B cell (primary cell): ENCODE results near the gene MYCBPAP. TPM values are rescaled to one million over a fixed set of nuclear protein-coding genes. Genes with fewer than 3 reads are reported as not detected.
A peak's percentile ranks its signal among the peaks of the same experiment; 100 is the strongest.

Experiments
- ATAC-seq: fragments of 200-7000 bp; cut with Tn5 transposase; one replicate; pipeline ENCODE4 v1.10.0; 2021; ENCODE audit warnings: low read depth, mild to moderate bottlenecking, moderate number of reproducible peaks, moderate library complexity
- CTCF ChIA-PET: fragments of 350-600 bp; sonication (Branson Sonifier 250); formaldehyde crosslinking; loops from one replicate; lab custom pipeline; 2021; ENCODE audit warnings: antibody characterized with exemption, inconsistent platforms; lab: Charles Lee
- POLR2A ChIA-PET: fragments of 350-600 bp; sonication (Branson Sonifier 250); formaldehyde crosslinking; loops from one replicate; lab custom pipeline; 2021; ENCODE audit warnings: antibody characterized with exemption; lab: Charles Lee
- DNase-seq: peaks from one replicate; pipeline ENCODE4 v3.0.0; 2013
- H2AFZ ChIP-seq: 2 replicates; pipeline ENCODE4 v1.6.1; 2012; ENCODE audit warnings: mild to moderate bottlenecking, low read depth, low read length; ENCODE audit not compliant: insufficient read depth, poor library complexity, severe bottlenecking
- H3K27ac ChIP-seq, 2 donors: 1 replicate in 1 of 2; 2 replicates in 1 of 2; pipeline ENCODE4 v1.5.1; 2012 to 2013; ENCODE audit warnings: low read length in 2 of 2, mild to moderate bottlenecking in 2 of 2, moderate library complexity in 1 of 2
- H3K27me3 ChIP-seq, 4 experiments: fragments of 200-600 bp in 1 of 4; sonication (generic) in 1 of 4; replicated peaks in 1 of 4; 1 replicate in 2 of 4; 2 replicates in 2 of 4; pipeline versions ENCODE4 v1.6.1 to v1.7.0; 2013 to 2016; ENCODE audit warnings: low read length in 3 of 4, mild to moderate bottlenecking in 2 of 4, mixed read lengths in 1 of 4, moderate library complexity in 1 of 4; ENCODE audit not compliant: insufficient read depth in 4 of 4, control insufficient read depth in 3 of 4; ENCODE audit errors: control extremely low read depth in 1 of 4
- H3K36me3 ChIP-seq, 2 experiments: replicated peaks in 1 of 2; 1 replicate in 1 of 2; 2 replicates in 1 of 2; pipeline versions ENCODE4 v1.6.1 to v1.7.1; 2013; ENCODE audit warnings: low read length in 1 of 2; ENCODE audit not compliant: insufficient read depth in 2 of 2, control insufficient read depth in 1 of 2; ENCODE audit errors: control extremely low read depth in 1 of 2, extremely low read depth in 1 of 2
- H3K4me1 ChIP-seq, 2 donors: fragments of 200-600 bp in 1 of 2; sonication (generic) in 1 of 2; 1 replicate in 1 of 2; 2 replicates in 1 of 2; pipeline versions ENCODE4 v1.5.1 to v1.6.1; 2013 to 2017; ENCODE audit warnings: low read length in 2 of 2; ENCODE audit not compliant: control insufficient read depth in 2 of 2, insufficient read depth in 2 of 2
- H3K4me2 ChIP-seq: replicated peaks from 2 replicates; pipeline ENCODE3; 2012; ENCODE audit warnings: mild to moderate bottlenecking, low read depth, low read length; ENCODE audit not compliant: poor library complexity, severe bottlenecking
- H3K4me3 ChIP-seq, 5 experiments: fragments of 200-600 bp in 1 of 5; sonication (generic) in 1 of 5; 1 replicate in 3 of 5; 2 replicates in 2 of 5; pipeline versions ENCODE4 v1.5.1 to v1.7.0; 2011 to 2016; ENCODE audit warnings: low read length in 4 of 5, mild to moderate bottlenecking in 4 of 5, low read depth in 2 of 5, control low read depth in 1 of 5, moderate library complexity in 1 of 5; ENCODE audit not compliant: insufficient read depth in 1 of 5; ENCODE audit errors: control extremely low read depth in 1 of 5, extremely low read depth in 1 of 5
- H3K79me2 ChIP-seq: fragments of 200-600 bp; sonication (generic); one replicate; pipeline ENCODE4 v1.6.0; 2016; ENCODE audit warnings: low read length; ENCODE audit not compliant: control insufficient read depth, insufficient read depth
- H3K9ac ChIP-seq: fragments of 200-600 bp; sonication (generic); 2 replicates; pipeline ENCODE4 v1.6.1; 2017; ENCODE audit warnings: mild to moderate bottlenecking, low read length, moderate library complexity
- H3K9me3 ChIP-seq, 3 donors: one replicate each; pipeline versions ENCODE4 v1.6.1 to v1.7.1; 2013; ENCODE audit warnings: low read length in 2 of 3; ENCODE audit not compliant: control insufficient read depth in 2 of 3, insufficient read depth in 1 of 3; ENCODE audit errors: control extremely low read depth in 1 of 3
- H4K20me1 ChIP-seq: 2 replicates; pipeline ENCODE4 v1.6.0; 2012; ENCODE audit warnings: mild to moderate bottlenecking, low read length; ENCODE audit not compliant: insufficient read depth, control insufficient read depth, poor library complexity, severe bottlenecking
- H3K27ac Mint-ChIP-seq: one replicate; pipeline ENCODE4 v1.8.0; 2021; ENCODE audit warnings: mixed read lengths
- H3K27me3 Mint-ChIP-seq: one replicate; pipeline ENCODE4 v1.8.0; 2021; ENCODE audit warnings: mixed read lengths
- H3K4me1 Mint-ChIP-seq: one replicate; pipeline ENCODE4 v1.8.0; 2021; ENCODE audit warnings: mixed read lengths
- H3K4me3 Mint-ChIP-seq: one replicate; pipeline ENCODE4 v1.8.0; 2021; ENCODE audit warnings: mixed read lengths
- H3K9me3 Mint-ChIP-seq: one replicate; pipeline ENCODE4 v1.8.0; 2022; ENCODE audit warnings: mixed read lengths; ENCODE audit not compliant: insufficient read depth
- EZH2 ChIP-seq: IDR thresholded peaks from 2 replicates; pipeline ENCODE4 v1.6.1; 2012; ENCODE audit warnings: borderline replicate concordance, low read depth, mild to moderate bottlenecking, moderate library complexity, low read length; ENCODE audit not compliant: insufficient read depth, poor library complexity, severe bottlenecking
- WGBS: methylation state at CpG from one replicate; pipeline ENCODE4 v1.1.5; 2013; ENCODE audit warnings: missing lambda C conversion rate; ENCODE audit not compliant: insufficient coverage; 5-methylcytosine and 5-hydroxymethylcytosine counted together
- intact Hi-C: fragments of 100-400 bp; cut with micrococcal nuclease; formaldehyde crosslinking; loops from one replicate; pipeline ENCODE4 v1.10.0; 2022
- polyA plus RNA-seq: library from polyadenylated mRNA; depleted of rRNA; stranded (reverse); fragments of >200 nt; gene quantifications from 2 replicates; pipeline ENCODE4 v1.2.3, GENCODE V29; 2012
- total RNA-seq, 2 donors: library from RNA; stranded (reverse); fragments of 120-200 nt in 1 of 2; gene quantifications; 1 replicate in 1 of 2; 2 replicates in 1 of 2; pipeline versions ENCODE4 v1.2.3 to v1.2.4, GENCODE V29; 2013 to 2022
- TF ChIP-seq, protein P1 (sequence below): fragments of 200-600 bp; IDR thresholded peaks from one replicate; pipeline ENCODE4 v1.8.0; 2022; ENCODE audit warnings: antibody characterized with exemption, mild to moderate bottlenecking

MYCBPAP gene
- total and polyA plus RNA-seq, 2 donors (not counting 1 experiment from before 2014, with no cell fraction given) = 1.9 to 5.1 TPM

DNA sequence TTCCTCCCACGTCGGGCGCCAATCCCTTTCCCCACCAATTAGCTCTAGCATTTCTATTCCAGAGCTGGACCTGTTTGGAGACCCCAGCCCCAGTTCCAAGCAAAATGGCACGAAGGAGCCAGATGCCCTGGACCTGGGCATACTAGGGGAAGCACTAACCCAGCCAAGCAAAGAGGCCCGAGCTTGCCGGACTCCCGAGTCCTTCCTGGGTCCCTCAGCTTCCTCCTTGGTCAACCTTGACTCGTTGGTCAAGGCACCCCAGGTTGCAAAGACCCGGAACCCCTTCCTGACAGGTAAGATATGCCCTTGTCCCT lies 33.1 kb downstream of the MYCBPAP start:
- peak overlapping the region in 1 of 2 donors; percentile 41 for H3K27ac ChIP-seq
- ATAC-seq (no peak), DNase-seq (no peak)
- Mint-ChIP-seq H3K4me3 (peak overlapping the region; percentile 95), H3K27me3 (peaks cover 11% of the 10 kb centered on the region), H3K4me1 (peaks cover 14% of the 10 kb centered on the region), H3K9me3 (no peaks in the 10 kb centered on the region), H3K27ac (peak overlapping the region; percentile 15)
- no peaks in the 10 kb centered on the region for H3K36me3 ChIP-seq
- peaks cover 0 to 15% (median 5%) of the 10 kb centered on the region in 4 experiments for H3K27me3 ChIP-seq
- H3K4me3 ChIP-seq = peak overlapping the region; percentile 21 to 73 (median 52)
- intact Hi-C loops = loop anchor here (1.0 to 5.0 kb wide), 2 partner anchors 144 to 166 kb away; partner anchors contain the start of genes ANKRD40 and LRRC59
- no peaks in the 10 kb centered on the region for H3K9me3 ChIP-seq
- WGBS = 71% methylated on average over 9 of the region's 9 CpGs
- no peaks in the 10 kb centered on the region for H4K20me1 ChIP-seq
- no peaks in the 10 kb centered on the region for H3K79me2 ChIP-seq
- ChIA-PET POLR2A (interaction anchor here (0.6 to 1.4 kb wide), 4 partner anchors 24 to 325 kb away, joined by 3 to 15 read pairs (median 6); partner anchors contain the start of gene TOB1), CTCF (interaction anchor here (1.0 to 1.9 kb wide), 5 partner anchors 62 to 301 kb away, joined by 3 to 9 read pairs (median 4); partner anchors contain the start of gene RSAD1)
- H3K4me2 ChIP-seq = peak overlapping the region; percentile 93
- TF ChIP-seq EZH2 = no peak
- TF ChIP-seq, protein P1, sequence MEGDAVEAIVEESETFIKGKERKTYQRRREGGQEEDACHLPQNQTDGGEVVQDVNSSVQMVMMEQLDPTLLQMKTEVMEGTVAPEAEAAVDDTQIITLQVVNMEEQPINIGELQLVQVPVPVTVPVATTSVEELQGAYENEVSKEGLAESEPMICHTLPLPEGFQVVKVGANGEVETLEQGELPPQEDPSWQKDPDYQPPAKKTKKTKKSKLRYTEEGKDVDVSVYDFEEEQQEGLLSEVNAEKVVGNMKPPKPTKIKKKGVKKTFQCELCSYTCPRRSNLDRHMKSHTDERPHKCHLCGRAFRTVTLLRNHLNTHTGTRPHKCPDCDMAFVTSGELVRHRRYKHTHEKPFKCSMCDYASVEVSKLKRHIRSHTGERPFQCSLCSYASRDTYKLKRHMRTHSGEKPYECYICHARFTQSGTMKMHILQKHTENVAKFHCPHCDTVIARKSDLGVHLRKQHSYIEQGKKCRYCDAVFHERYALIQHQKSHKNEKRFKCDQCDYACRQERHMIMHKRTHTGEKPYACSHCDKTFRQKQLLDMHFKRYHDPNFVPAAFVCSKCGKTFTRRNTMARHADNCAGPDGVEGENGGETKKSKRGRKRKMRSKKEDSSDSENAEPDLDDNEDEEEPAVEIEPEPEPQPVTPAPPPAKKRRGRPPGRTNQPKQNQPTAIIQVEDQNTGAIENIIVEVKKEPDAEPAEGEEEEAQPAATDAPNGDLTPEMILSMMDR = no peak
- H3K4me1 ChIP-seq = peaks cover 11 to 17% of the 10 kb centered on the region in 2 donors
- peak overlapping the region; percentile 97 for H2AFZ ChIP-seq
- H3K9ac ChIP-seq = peak overlapping the region; percentile 70
